Endothelial cell of umbilical vein (primary cell): ENCODE data around the gene TBC1D4. TPM values are rescaled to one million over a fixed set of nuclear protein-coding genes. Genes with fewer than 3 reads are reported as not detected.

Experiments used
- BruUV-seq: library from RNA; stranded (reverse); fragments of 400-500 nt; replicated peaks from 2 replicates; lab custom pipeline; 2021; lab: Mats Ljungman, UMichigan
- CTCF ChIA-PET: fragments of 300-600, 350-600 bp; sonication (Branson Sonifier 250); formaldehyde crosslinking; loops from one replicate; lab custom pipeline; 2021; ENCODE audit warnings: antibody characterized with exemption, inconsistent platforms; lab: Charles Lee
- POLR2A ChIA-PET: fragments of 300-600, 350-600 bp; sonication (Branson Sonifier 250); formaldehyde crosslinking; loops from one replicate; lab custom pipeline; 2021; ENCODE audit warnings: antibody characterized with exemption, inconsistent platforms; lab: Charles Lee
- DNase-seq: peaks from one replicate; pipeline ENCODE4 v3.0.0-alpha.2; 2011; ENCODE audit warnings: low read depth, low spot score
- FAIRE-seq: peaks from 2 replicates; lab custom pipeline; 2011; peaks lifted over from hg19 to GRCh38; lab: Jason Lieb, UNC
- H2AFZ ChIP-seq: 2 replicates; pipeline ENCODE4 v1.6.0; 2012; ENCODE audit warnings: low read depth, low read length, control low read depth, inconsistent platforms
- H3K27ac ChIP-seq: 2 replicates; pipeline ENCODE4 v1.5.1; 2011; ENCODE audit warnings: low read depth, mild to moderate bottlenecking, control low read depth, low read length, moderate library complexity; ENCODE audit not compliant: insufficient read depth
- H3K27me3 ChIP-seq, 2 experiments: 2 replicates each; pipeline versions ENCODE4 v1.6.0 to v1.6.1; 2011; ENCODE audit warnings: low read length in 2 of 2, mixed read lengths in 1 of 2; ENCODE audit not compliant: control insufficient read depth in 2 of 2, insufficient read depth in 2 of 2
- H3K36me3 ChIP-seq, 2 experiments: 2 replicates in 1 of 2; 3 replicates in 1 of 2; pipeline ENCODE4 v1.5.1; 2011; ENCODE audit warnings: low read length in 2 of 2, mild to moderate bottlenecking in 1 of 2, moderate library complexity in 1 of 2; ENCODE audit not compliant: control insufficient read depth in 2 of 2, insufficient read depth in 2 of 2; ENCODE audit errors: extremely low read depth in 1 of 2
- H3K4me1 ChIP-seq: 3 replicates; pipeline ENCODE4 v1.5.1; 2011; ENCODE audit warnings: mild to moderate bottlenecking, low read length; ENCODE audit not compliant: control insufficient read depth, insufficient read depth; ENCODE audit errors: extremely low read depth
- H3K4me2 ChIP-seq: 2 replicates; pipeline ENCODE4 v1.6.1; 2011; ENCODE audit warnings: low read length, control low read depth, mixed read lengths; ENCODE audit not compliant: insufficient read depth
- H3K4me3 ChIP-seq, 3 experiments: fragments of 200-600 bp in 1 of 3; sonication (generic), shearing (Covaris generic) in 1 of 3; replicated peaks in 1 of 3; 2 replicates each; pipeline ENCODE4 v1.5.1; 2011 to 2016; ENCODE audit warnings: control low read depth in 3 of 3, low read length in 3 of 3, mild to moderate bottlenecking in 2 of 3, inconsistent platforms in 1 of 3, low read depth in 1 of 3, moderate library complexity in 1 of 3; ENCODE audit not compliant: insufficient read depth in 1 of 3
- H3K79me2 ChIP-seq: 2 replicates; pipeline ENCODE4 v1.6.0; 2012; ENCODE audit warnings: low read length, inconsistent platforms; ENCODE audit not compliant: control insufficient read depth, insufficient read depth
- H3K9ac ChIP-seq: replicated peaks from 2 replicates; pipeline ENCODE3; 2011; ENCODE audit warnings: low read length, control low read depth; ENCODE audit not compliant: insufficient read depth; ENCODE audit errors: extremely low read depth
- H3K9me1 ChIP-seq: replicated peaks from 3 replicates; pipeline ENCODE4 v1.6.0; 2011; ENCODE audit warnings: mild to moderate bottlenecking, low read length; ENCODE audit not compliant: control insufficient read depth, insufficient read depth; ENCODE audit errors: extremely low read depth
- H3K9me3 ChIP-seq: replicated peaks from 2 replicates; pipeline ENCODE4 v1.5.1; 2012; ENCODE audit warnings: low read length, inconsistent platforms; ENCODE audit not compliant: control insufficient read depth, insufficient read depth
- H4K20me1 ChIP-seq: replicated peaks from 2 replicates; pipeline ENCODE3; 2011; ENCODE audit warnings: mild to moderate bottlenecking, low read length; ENCODE audit not compliant: control insufficient read depth, insufficient read depth; ENCODE audit errors: extremely low read depth
- EZH2 ChIP-seq: IDR thresholded peaks from 2 replicates; pipeline ENCODE4 v1.6.1; 2012; ENCODE audit warnings: borderline replicate concordance, low read depth, mild to moderate bottlenecking, moderate library complexity, low read length, inconsistent platforms; ENCODE audit not compliant: severe bottlenecking
- FOS ChIP-seq: IDR thresholded peaks from 2 replicates; pipeline ENCODE4 v1.6.1; 2011; ENCODE audit warnings: mild to moderate bottlenecking, low read length, moderate library complexity, borderline replicate concordance; ENCODE audit not compliant: insufficient read depth
- GATA2 ChIP-seq: IDR thresholded peaks from 2 replicates; pipeline ENCODE4 v1.7.0; 2011; ENCODE audit warnings: low read depth, mild to moderate bottlenecking, moderate library complexity, mixed read lengths, low read length; ENCODE audit not compliant: insufficient read length, insufficient read depth
- JUN ChIP-seq: IDR thresholded peaks from 2 replicates; pipeline ENCODE4 v1.6.1; 2011; ENCODE audit warnings: borderline replicate concordance, low read depth; ENCODE audit not compliant: insufficient read length, insufficient read depth
- MYC ChIP-seq: IDR thresholded peaks from one replicate; pipeline ENCODE4 v1.6.1; 2011; ENCODE audit warnings: mild to moderate bottlenecking, low read depth, low read length
- POLR2A ChIP-seq: IDR thresholded peaks from 2 replicates; pipeline ENCODE4 v1.6.1; 2012; ENCODE audit warnings: low read depth, mild to moderate bottlenecking, control low read depth, low read length
- POLR2AphosphoS5 ChIP-seq: IDR thresholded peaks from 2 replicates; pipeline ENCODE4 v1.6.1; 2012; ENCODE audit warnings: low read depth, mild to moderate bottlenecking, control low read depth, low read length, moderate library complexity; ENCODE audit not compliant: insufficient read depth
- dilution Hi-C: fragments of 300-500 bp; cut with MboI; formaldehyde crosslinking; loops from one replicate; pipeline ENCODE4 v1.15.0; 2019; ENCODE audit warnings: low sequenced_read_pairs; ENCODE audit not compliant: extremely low pct_ligation_motif_present
- intact Hi-C: fragments of 100-400 bp; cut with micrococcal nuclease; formaldehyde crosslinking; loops from one replicate; pipeline ENCODE4 v1.10.0; 2022
- polyA plus RNA-seq, 4 experiments: library from polyadenylated mRNA; depleted of rRNA in 3 of 4; stranded (reverse) in 3 of 4; unstranded in 1 of 4; fragments of >200 nt; gene quantifications; 2 replicates each; pipeline versions ENCODE4 v1.2.1 to v1.2.3, GENCODE V29; 2011 to 2012; ENCODE audit warnings: missing spikeins in 1 of 4
- total RNA-seq: library from RNA; stranded (reverse); gene quantifications from 2 replicates; pipeline ENCODE4 v1.2.3, GENCODE V29; 2021
- TF ChIP-seq, protein P1 (sequence below), 2 donors: IDR thresholded peaks; 1 replicate in 1 of 2; 2 replicates in 1 of 2; pipeline ENCODE4 v1.5.1; 2011; ENCODE audit warnings: low read length in 2 of 2, mild to moderate bottlenecking in 2 of 2, moderate library complexity in 2 of 2, control low read depth in 1 of 2, inconsistent platforms in 1 of 2, low read depth in 1 of 2; ENCODE audit not compliant: insufficient read depth in 1 of 2; ENCODE audit errors: extremely low read depth in 1 of 2
- TF ChIP-seq, protein P2 (sequence below): IDR thresholded peaks from 2 replicates; pipeline ENCODE4 v1.6.1; 2011; ENCODE audit not compliant: insufficient read depth, insufficient read length

Gene TBC1D4
- total and polyA plus RNA-seq, 2 donors (not counting 3 experiments of a cell fraction or from before 2014, with no cell fraction given), result 58.3 to 81.0 TPM

DNA sequence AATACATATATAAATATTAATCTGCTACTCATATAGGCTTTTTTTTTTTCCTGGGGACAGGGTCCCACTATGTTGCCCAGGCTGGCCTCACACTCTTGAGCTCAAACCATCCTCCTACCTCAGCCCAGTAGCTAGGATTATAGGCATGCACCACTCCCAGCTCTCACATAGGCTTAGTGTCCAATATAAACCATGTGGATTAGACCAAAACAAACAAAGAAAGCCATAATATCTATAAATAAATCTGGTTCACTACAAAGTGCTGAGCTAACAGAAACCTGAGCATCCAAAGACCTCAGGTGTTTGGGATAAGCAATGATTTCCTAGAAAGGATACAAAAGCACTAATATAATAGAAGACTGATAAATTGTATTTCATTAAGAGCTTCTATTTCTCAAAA is 26.0 kb downstream of the TBC1D4 start:
- Histone ChIP-seq H2AFZ (no peak overlapping the region), H3K9me1 (no peaks in the 10 kb centered on the region), H3K36me3 (no peaks in the 10 kb centered on the region), H3K9me3 (no peaks in the 10 kb centered on the region), H3K4me3 (no peak overlapping the region), H3K27me3 (no peaks in the 10 kb centered on the region), H3K79me2 (peaks cover 3% of the 10 kb centered on the region), H4K20me1 (no peaks in the 10 kb centered on the region), H3K27ac (no peak overlapping the region), H3K4me2 (no peak overlapping the region), H3K4me1 (no peaks in the 10 kb centered on the region), H3K9ac (no peak overlapping the region)
- FAIRE-seq (no peak), DNase-seq (no peak)
- no TSS peak for BruUV-seq
- ChIA-PET CTCF (interaction anchor here (1.4 to 1.8 kb wide), 3 partner anchors 18 to 83 kb away, joined by 3 to 7 read pairs (median 4); no protein-coding TSS in a partner anchor), POLR2A (no interaction called here)
- dilution Hi-C loops, result no loop called here
- TF ChIP-seq GATA2 (no peak), FOS (no peak), POLR2A (no peak), POLR2AphosphoS5 (no peak), MYC (no peak), JUN (no peak), EZH2 (no peak)
- TF ChIP-seq, protein P1, sequence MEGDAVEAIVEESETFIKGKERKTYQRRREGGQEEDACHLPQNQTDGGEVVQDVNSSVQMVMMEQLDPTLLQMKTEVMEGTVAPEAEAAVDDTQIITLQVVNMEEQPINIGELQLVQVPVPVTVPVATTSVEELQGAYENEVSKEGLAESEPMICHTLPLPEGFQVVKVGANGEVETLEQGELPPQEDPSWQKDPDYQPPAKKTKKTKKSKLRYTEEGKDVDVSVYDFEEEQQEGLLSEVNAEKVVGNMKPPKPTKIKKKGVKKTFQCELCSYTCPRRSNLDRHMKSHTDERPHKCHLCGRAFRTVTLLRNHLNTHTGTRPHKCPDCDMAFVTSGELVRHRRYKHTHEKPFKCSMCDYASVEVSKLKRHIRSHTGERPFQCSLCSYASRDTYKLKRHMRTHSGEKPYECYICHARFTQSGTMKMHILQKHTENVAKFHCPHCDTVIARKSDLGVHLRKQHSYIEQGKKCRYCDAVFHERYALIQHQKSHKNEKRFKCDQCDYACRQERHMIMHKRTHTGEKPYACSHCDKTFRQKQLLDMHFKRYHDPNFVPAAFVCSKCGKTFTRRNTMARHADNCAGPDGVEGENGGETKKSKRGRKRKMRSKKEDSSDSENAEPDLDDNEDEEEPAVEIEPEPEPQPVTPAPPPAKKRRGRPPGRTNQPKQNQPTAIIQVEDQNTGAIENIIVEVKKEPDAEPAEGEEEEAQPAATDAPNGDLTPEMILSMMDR (IDR thresholded peaks at IDR 0.05; ENCODE audit: extremely low read depth in 1 of 2, insufficient read depth in 1 of 2, low read depth in 1 of 2, low read length in 2 of 2), result no peak
- TF ChIP-seq, protein P2, sequence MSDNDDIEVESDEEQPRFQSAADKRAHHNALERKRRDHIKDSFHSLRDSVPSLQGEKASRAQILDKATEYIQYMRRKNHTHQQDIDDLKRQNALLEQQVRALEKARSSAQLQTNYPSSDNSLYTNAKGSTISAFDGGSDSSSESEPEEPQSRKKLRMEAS, result no peak
- intact Hi-C loops, result no loop called here
